ENCODE data around the gene SPAG5. TPM values are rescaled to one million over a fixed set of nuclear protein-coding genes. Genes with fewer than 3 reads are reported as not detected.

Gene SPAG5
- total and polyA plus RNA-seq, 10 of the 15 experiments (the other 5 are each of a cell fraction or from before 2014, with no cell fraction given) = 73.5 to 171 (median 106) TPM

DNA sequence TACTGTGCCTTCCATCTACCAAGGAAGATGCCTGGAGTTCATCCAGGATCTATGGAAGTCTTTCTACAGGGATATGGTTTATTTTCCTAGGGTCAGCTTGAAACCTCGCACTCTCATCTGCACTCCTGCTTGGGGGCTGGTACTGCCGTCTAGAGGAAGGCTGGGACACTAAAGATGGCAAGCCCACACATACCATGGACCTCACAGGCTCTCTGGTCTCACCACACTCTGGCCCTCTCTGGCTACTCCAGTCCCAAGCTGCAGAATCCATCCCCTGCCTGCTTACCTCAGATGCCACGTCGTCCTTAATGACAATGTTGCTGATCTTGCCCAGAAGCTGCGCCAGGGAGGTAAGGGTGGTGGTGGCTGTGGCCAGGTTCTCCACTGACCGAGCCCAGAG is 44.3 kb downstream of the SPAG5 start:
- no TSS peak for BruUV-seq (replicated peaks)
- Histone ChIP-seq H3K36me3 (ENCODE audit: control insufficient read depth in 2 of 2, insufficient read depth in 2 of 2, low read length in 1 of 2) (peaks cover 25 to 33% of the 10 kb centered on the region in 2 experiments), H2AFZ (ENCODE audit: control insufficient read depth, low read depth, low read length) (no peak overlapping the region), H3K4me2 (ENCODE audit: control insufficient read depth, insufficient read depth) (no peak overlapping the region), H3K4me1 (ENCODE audit: control insufficient read depth, insufficient read depth, low read length) (peaks cover 12% of the 10 kb centered on the region), H3K27me3 (replicated peaks in 1 of 2; ENCODE audit: control insufficient read depth in 2 of 2, insufficient read depth in 2 of 2, low read length in 1 of 2) (no peaks in the 10 kb centered on the region), H3K27ac (ENCODE audit: control insufficient read depth, insufficient read depth) (no peak overlapping the region), H4K20me1 (ENCODE audit: control insufficient read depth, insufficient read depth) (no peaks in the 10 kb centered on the region), H3K9me3 (replicated peaks; ENCODE audit: control insufficient read depth, insufficient read depth, low read length) (no peaks in the 10 kb centered on the region), H3K9ac (ENCODE audit: control insufficient read depth, insufficient read depth, low read length) (no peak overlapping the region), H3K4me3 (no peak overlapping the region), H3K79me2 (ENCODE audit: control insufficient read depth, insufficient read depth, low read length) (peaks cover 27% of the 10 kb centered on the region)
- ATAC-seq (no peak), FAIRE-seq (no peak), DNase-seq (ENCODE audit: low read depth, low spot score) (no peak)
- no peak for TF ChIP-seq PRDM15 (CRISPR knock-in tag; IDR thresholded peaks at IDR 0.05)
- TF ChIP-seq CTCF (IDR thresholded peaks at IDR 0.05 in 2 of 3, conservative IDR thresholded peaks at IDR 0.05 in 1 of 3; ENCODE audit: control insufficient read depth in 2 of 3, extremely low read depth in 1 of 3, insufficient read depth in 1 of 3, low read depth in 3 of 3, low read length in 3 of 3) = peak in 2 of 3 experiments; percentile 30 to 32; a peak in 4 of 6 replicates
- ChIA-PET RAD21 (ENCODE audit: unreplicated experiment) (interaction anchor here (8.3 kb wide), 1 partner anchor 15 kb away, joined by 102 read pairs; the partner anchor contains the start of gene PIGS), CTCF (interaction anchor here (0.6 to 0.7 kb wide), 2 partner anchors 11 to 14 kb away, joined by 3 to 4 read pairs; no protein-coding TSS in a partner anchor), POLR2A (interaction anchor here (1.5 to 9.1 kb wide), 2 partner anchors 15 to 22 kb away, joined by 3 to 148 read pairs; partner anchors contain the start of genes ALDOC and PIGS), SMC1A (ENCODE audit: uncharacterized antibody, unreplicated experiment) (interaction anchor here (0.7 to 1.0 kb wide), 2 partner anchors 16 to 54 kb away, joined by 3 read pairs; partner anchors contain the start of gene PIGS)
- intact Hi-C loops (cut with micrococcal nuclease; ENCODE audit: unreplicated experiment) (loop anchor here (10.0 kb wide), 1 partner anchor 160 kb away; the partner anchor contains the start of genes PROCA1, RAB34 and RPL23A), in situ Hi-C loops (cut with MboI) (loop anchor here (25.0 kb wide), 1 partner anchor 1067 kb away; no protein-coding TSS in a partner anchor)
- WGBS (ENCODE audit: insufficient coverage, insufficient replicate concordance, low lambda C conversion rate, missing lambda C conversion rate) = 83% methylated on average over 6 of the region's 6 CpGs

All from GM12878 (cell line).